Measurements from ENCODE around the gene BCKDK.
A peak's percentile ranks its signal among the peaks of the same experiment; 100 is the strongest.

BCKDK gene

DNA sequence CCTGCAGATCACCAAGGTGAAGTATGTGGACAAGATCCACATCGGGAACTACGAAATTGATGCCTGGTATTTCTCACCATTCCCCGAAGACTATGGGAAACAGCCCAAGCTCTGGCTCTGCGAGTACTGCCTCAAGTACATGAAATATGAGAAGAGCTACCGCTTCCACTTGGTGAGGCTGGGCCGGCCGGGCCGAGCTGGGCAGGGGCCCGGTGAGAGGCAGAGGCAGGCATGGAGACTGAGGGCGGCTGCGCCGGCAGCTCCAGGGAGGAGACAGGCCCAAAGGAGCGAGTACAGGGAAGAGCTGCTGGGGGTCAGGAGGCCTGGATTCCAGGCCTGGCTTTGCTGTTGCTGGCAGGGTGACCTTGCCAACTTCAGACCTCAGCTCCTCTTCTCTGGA, 19.0 kb downstream of the BCKDK start:
- POLR2A ChIA-PET: interaction anchor here (0.6 to 5.7 kb wide), 4 partner anchors 8 to 96 kb away, joined by 3 to 35 read pairs (median 8); partner anchors contain the start of genes KAT8 and PRSS8
- Histone ChIP-seq H3K27ac (ENCODE audit: extremely low read depth, low read depth, low read length) (no peak overlapping the region), H3K9me3 (ENCODE audit: control insufficient read depth, insufficient read depth, low read depth, low read length) (no peaks in the 10 kb centered on the region), H3K36me3 (ENCODE audit: control insufficient read depth in 2 of 2, insufficient read depth in 1 of 2, low read length in 2 of 2) (peaks cover 5 to 70% of the 10 kb centered on the region in 2 experiments), H3K4me3 (ENCODE audit: low read depth, low read length) (no peak overlapping the region), H3K4me1 (ENCODE audit: control insufficient read depth, insufficient read depth, low read length) (no peaks in the 10 kb centered on the region)
- TF ChIP-seq ZBTB1 (tag by site-specific recombination; IDR thresholded peaks at IDR 0.05) (no peak), ZNF610 (tag by site-specific recombination; IDR thresholded peaks at IDR 0.05; ENCODE audit: borderline replicate concordance) (no peak)
- TF ChIP-seq, protein P1, sequence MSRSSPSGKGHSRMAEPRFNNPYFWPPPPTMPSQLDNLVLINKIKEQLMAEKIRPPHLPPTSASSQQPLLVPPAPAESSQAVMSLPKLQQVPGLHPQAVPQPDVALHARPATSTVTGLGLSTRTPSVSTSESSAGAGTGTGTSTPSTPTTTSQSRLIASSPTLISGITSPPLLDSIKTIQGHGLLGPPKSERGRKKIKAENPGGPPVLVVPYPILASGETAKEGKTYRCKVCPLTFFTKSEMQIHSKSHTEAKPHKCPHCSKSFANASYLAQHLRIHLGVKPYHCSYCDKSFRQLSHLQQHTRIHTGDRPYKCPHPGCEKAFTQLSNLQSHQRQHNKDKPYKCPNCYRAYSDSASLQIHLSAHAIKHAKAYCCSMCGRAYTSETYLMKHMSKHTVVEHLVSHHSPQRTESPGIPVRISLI (tag by site-specific recombination; IDR thresholded peaks at IDR 0.05): no peak
- TF ChIP-seq, protein P2, sequence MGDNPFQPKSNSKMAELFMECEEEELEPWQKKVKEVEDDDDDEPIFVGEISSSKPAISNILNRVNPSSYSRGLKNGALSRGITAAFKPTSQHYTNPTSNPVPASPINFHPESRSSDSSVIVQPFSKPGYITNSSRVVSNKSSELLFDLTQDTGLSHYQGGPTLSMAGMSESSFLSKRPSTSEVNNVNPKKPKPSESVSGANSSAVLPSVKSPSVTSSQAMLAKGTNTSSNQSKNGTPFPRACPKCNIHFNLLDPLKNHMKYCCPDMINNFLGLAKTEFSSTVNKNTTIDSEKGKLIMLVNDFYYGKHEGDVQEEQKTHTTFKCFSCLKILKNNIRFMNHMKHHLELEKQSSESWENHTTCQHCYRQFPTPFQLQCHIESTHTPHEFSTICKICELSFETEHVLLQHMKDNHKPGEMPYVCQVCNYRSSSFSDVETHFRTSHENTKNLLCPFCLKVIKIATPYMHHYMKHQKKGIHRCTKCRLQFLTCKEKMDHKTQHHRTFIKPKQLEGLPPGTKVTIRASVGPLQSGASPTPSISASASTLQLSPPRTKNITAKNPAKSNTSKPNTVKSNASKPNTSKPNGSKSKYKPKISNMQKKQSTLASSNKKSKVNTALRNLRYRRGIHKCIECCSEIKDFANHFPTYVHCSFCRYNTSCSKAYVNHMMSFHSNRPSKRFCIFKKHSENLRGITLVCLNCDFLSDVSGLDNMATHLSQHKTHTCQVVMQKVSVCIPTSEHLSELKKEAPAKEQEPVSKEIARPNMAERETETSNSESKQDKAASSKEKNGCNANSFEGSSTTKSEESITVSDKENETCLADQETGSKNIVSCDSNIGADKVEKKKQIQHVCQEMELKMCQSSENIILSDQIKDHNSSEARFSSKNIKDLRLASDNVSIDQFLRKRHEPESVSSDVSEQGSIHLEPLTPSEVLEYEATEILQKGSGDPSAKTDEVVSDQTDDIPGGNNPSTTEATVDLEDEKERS (tag by site-specific recombination; IDR thresholded peaks at IDR 0.05): no peak
- CTCF ChIA-PET: interaction anchor here (1.8 kb wide), 1 partner anchor 15 kb away, joined by 7 read pairs; no protein-coding TSS in a partner anchor

DNA sequence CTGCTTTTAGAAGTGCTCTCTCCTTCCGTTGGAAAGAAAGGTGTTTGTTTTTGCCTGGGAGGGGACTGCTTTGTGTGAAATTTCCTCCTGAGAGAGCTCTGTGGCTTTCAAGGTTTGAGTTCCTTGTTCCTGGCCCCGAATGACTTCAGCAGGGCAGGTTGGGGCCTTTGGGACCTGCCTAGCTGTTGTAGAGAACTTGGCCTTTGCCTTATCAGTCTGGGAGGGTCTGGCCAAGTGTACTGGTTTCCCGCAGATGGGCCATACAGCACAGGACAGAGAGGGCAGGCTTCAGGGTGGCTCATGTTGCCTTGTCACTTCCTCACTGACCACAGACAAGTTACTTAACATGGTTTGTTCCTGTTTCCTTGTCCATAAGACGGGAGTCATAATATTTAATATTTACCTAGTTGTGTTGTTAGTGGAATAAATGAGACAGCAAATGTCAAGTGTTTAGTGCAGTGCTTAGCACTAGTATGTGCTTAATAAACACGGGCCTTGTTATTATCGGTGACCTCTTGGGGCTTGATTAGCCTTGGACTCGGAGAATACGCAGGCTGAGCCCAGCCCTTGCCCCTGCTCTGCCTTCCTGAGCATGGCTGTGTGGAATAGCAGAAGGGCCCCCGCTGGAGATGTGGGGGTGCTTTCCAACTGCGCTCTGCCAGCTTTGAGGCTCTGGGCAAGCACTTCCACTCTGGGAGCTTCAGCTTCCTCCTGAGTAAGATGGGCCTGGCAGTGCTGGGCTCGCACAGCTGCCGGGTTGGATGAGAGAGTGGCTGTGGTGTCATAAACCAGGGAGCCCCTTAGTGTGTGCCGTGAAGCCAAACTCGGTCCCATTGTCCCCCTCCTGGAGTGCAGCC, 20.8 kb downstream of the BCKDK start:
- H3K36me3 ChIP-seq (ENCODE audit: control insufficient read depth in 2 of 2, insufficient read depth in 1 of 2, low read length in 2 of 2): peaks cover 0 to 71% of the 10 kb centered on the region in 2 experiments; a peak in 2 of 3 replicates
- peaks cover under 1% of the 10 kb centered on the region; the same call in 1 of the 2 replicates for H3K4me1 ChIP-seq (ENCODE audit: control insufficient read depth, insufficient read depth, low read length)
- no peaks in the 10 kb centered on the region for H3K9me3 ChIP-seq (ENCODE audit: control insufficient read depth, insufficient read depth, low read depth, low read length)
- ChIA-PET CTCF (interaction anchor here (1.0 kb wide), 1 partner anchor 144 kb away, joined by 4 read pairs; the partner anchor contains the start of gene HSD3B7), POLR2A (interaction anchor here (0.8 to 5.7 kb wide), 5 partner anchors 8 to 164 kb away, joined by 3 to 35 read pairs (median 5); partner anchors contain the start of gene KAT8)
- no peak overlapping the region for H3K4me3 ChIP-seq (ENCODE audit: low read depth, low read length)
- TF ChIP-seq ZNF664 (tag by site-specific recombination; IDR thresholded peaks at IDR 0.05) (peak; percentile 55; the same call in 1 of the 2 replicates), ZNF239 (tag by site-specific recombination; IDR thresholded peaks at IDR 0.05) (no peak)
- no peak overlapping the region for H3K27ac ChIP-seq (ENCODE audit: extremely low read depth, low read depth, low read length)

DNA sequence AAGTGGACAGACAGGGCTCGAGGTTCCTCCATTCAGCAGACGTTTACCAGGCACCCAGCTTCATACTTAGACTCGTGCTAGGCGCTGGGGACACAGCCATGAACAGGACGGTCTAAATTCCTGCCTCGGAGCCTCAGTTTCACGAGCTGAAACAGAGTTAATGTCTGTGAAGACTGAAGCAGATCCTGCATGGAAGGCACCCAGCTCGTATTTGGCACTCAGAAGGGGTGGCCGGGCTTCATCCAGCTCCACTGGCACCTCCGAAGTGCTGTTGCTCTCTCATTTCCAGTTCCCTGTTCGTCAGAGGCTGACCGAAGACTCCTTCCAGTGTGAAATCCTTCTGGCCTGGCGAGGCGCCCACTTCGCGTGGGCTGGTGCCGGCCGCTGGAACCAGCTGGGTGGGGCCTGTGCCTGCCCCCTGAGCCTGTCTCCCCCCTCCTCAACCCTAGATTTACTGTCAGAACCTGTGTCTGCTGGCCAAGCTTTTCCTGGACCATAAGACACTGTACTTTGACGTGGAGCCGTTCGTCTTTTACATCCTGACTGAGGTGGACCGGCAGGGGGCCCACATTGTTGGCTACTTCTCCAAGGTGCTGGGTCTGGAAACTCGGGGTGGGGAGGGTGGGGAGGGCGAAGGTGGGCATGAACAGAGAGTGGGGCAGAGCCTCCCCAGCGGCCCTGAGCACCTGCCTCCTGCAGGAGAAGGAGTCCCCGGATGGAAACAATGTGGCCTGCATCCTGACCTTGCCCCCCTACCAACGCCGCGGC, 21.6 kb downstream of the BCKDK start:
- CTCF ChIA-PET: interaction anchor here (0.7 to 1.0 kb wide), 2 partner anchors 27 to 145 kb away, joined by 3 to 4 read pairs; partner anchors contain the start of gene HSD3B7
- TF ChIP-seq ZNF514 (tag by site-specific recombination; IDR thresholded peaks at IDR 0.05) (no peak), SP3 (tag by site-specific recombination; IDR thresholded peaks at IDR 0.05) (no peak), ZNF561 (tag by site-specific recombination; IDR thresholded peaks at IDR 0.05; ENCODE audit: borderline replicate concordance) (no peak), ZNF585B (tag by site-specific recombination; IDR thresholded peaks at IDR 0.05) (no peak), ZNF560 (tag by site-specific recombination; IDR thresholded peaks at IDR 0.05; ENCODE audit: borderline replicate concordance) (no peak), ZNF211 (tag by site-specific recombination; IDR thresholded peaks at IDR 0.05; ENCODE audit: low read depth) (no peak), ZNF747 (tag by site-specific recombination; IDR thresholded peaks at IDR 0.05) (no peak), ZNF558 (tag by site-specific recombination; IDR thresholded peaks at IDR 0.05) (no peak), SCRT2 (tag by site-specific recombination; IDR thresholded peaks at IDR 0.05) (no peak)
- TF ChIP-seq, protein P3, sequence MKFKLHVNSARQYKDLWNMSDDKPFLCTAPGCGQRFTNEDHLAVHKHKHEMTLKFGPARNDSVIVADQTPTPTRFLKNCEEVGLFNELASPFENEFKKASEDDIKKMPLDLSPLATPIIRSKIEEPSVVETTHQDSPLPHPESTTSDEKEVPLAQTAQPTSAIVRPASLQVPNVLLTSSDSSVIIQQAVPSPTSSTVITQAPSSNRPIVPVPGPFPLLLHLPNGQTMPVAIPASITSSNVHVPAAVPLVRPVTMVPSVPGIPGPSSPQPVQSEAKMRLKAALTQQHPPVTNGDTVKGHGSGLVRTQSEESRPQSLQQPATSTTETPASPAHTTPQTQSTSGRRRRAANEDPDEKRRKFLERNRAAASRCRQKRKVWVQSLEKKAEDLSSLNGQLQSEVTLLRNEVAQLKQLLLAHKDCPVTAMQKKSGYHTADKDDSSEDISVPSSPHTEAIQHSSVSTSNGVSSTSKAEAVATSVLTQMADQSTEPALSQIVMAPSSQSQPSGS (tag by site-specific recombination; IDR thresholded peaks at IDR 0.05; ENCODE audit: low read depth): no peak
- TF ChIP-seq, protein P4, sequence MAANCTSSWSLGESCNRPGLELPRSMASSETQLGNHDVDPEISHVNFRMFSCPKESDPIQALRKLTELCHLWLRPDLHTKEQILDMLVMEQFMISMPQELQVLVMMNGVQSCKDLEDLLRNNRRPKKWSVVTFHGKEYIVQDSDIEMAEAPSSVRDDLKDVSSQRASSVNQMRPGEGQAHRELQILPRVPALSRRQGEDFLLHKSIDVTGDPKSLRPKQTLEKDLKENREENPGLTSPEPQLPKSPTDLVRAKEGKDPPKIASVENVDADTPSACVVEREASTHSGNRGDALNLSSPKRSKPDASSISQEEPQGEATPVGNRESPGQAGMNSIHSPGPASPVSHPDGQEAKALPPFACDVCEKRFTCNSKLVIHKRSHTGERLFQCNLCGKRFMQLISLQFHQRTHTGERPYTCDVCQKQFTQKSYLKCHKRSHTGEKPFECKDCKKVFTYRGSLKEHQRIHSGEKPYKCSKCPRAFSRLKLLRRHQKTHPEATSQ (tag by site-specific recombination; IDR thresholded peaks at IDR 0.05): no peak
- TF ChIP-seq, protein P5, sequence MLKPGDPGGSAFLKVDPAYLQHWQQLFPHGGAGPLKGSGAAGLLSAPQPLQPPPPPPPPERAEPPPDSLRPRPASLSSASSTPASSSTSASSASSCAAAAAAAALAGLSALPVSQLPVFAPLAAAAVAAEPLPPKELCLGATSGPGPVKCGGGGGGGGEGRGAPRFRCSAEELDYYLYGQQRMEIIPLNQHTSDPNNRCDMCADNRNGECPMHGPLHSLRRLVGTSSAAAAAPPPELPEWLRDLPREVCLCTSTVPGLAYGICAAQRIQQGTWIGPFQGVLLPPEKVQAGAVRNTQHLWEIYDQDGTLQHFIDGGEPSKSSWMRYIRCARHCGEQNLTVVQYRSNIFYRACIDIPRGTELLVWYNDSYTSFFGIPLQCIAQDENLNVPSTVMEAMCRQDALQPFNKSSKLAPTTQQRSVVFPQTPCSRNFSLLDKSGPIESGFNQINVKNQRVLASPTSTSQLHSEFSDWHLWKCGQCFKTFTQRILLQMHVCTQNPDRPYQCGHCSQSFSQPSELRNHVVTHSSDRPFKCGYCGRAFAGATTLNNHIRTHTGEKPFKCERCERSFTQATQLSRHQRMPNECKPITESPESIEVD (tag by site-specific recombination; IDR thresholded peaks at IDR 0.05): no peak

More for the DNA sequence above, 21.6 kb downstream of the BCKDK start:
- no peak overlapping the region for H3K4me3 ChIP-seq (ENCODE audit: low read depth, low read length)
- peaks cover 0 to 67% of the 10 kb centered on the region in 2 experiments; a peak in 2 of 3 replicates for H3K36me3 ChIP-seq (ENCODE audit: control insufficient read depth in 2 of 2, insufficient read depth in 1 of 2, low read length in 2 of 2)
- POLR2A ChIA-PET: interaction anchor here (0.8 to 5.7 kb wide), 4 partner anchors 9 to 165 kb away, joined by 3 to 35 read pairs (median 8); partner anchors contain the start of gene KAT8
- H3K27ac ChIP-seq (ENCODE audit: extremely low read depth, low read depth, low read length): no peak overlapping the region
- peaks cover 2% of the 10 kb centered on the region; the same call in 1 of the 2 replicates for H3K4me1 ChIP-seq (ENCODE audit: control insufficient read depth, insufficient read depth, low read length)
- no peaks in the 10 kb centered on the region for H3K9me3 ChIP-seq (ENCODE audit: control insufficient read depth, insufficient read depth, low read depth, low read length)

All from HEK293 (cell line).